MV-4-11 (cell line): ENCODE results near the gene ME2.
"Not testable (repeated sequence)": the region's sequence is repeated elsewhere in the genome, so short reads cannot be mapped to it uniquely, and the experiment has no call there.

Experiments
- DNase-seq: peaks from one replicate; lab custom pipeline; 2025; lab: John Stamatoyannopoulos, UW

ME2 gene

GRCh38 chr18:50973367-50974126 lies 94.6 kb downstream of the ME2 start:
- DNase-seq, result peak; percentile 67

GRCh38 chr18:50977037-50977760 lies 98.3 kb downstream of the ME2 start:
- no peak for DNase-seq

- no peak for DNase-seq
These were observed 102.5 kb downstream of the ME2 start for GRCh38 chr18:50981381-50981780.

GRCh38 chr18:50982086-50982801 lies 103.3 kb downstream of the ME2 start:
- DNase-seq, result no peak

GRCh38 chr18:50982802-50983179 lies 103.9 kb downstream of the ME2 start:
- DNase-seq, result no peak

- DNase-seq, result no peak
These were observed 107.6 kb downstream of the ME2 start for GRCh38 chr18:50986360-50987087.

GRCh38 chr18:50987261-50987660 lies 108.3 kb downstream of the ME2 start:
- DNase-seq, result no peak

GRCh38 chr18:50989711-50990110 lies 110.8 kb downstream of the ME2 start:
- no peak for DNase-seq

- no peak for DNase-seq
These were observed 113.4 kb downstream of the ME2 start for GRCh38 chr18:50992351-50992762.

- no peak for DNase-seq
These were observed 115.1 kb downstream of the ME2 start for GRCh38 chr18:50994031-50994430.

- not testable (repeated sequence) for DNase-seq
These were observed 124.3 kb downstream of the ME2 start for GRCh38 chr18:51003174-51003573.
